Frontal cortex (tissue), 4 donors: ENCODE data around the gene ENGASE. TPM values are rescaled to one million over a fixed set of nuclear protein-coding genes. Genes with fewer than 3 reads are reported as not detected.

Experiments
- DNase-seq, 2 donors: peaks; one replicate each; pipeline ENCODE4 v3.0.0; 2012; ENCODE audit warnings: low spot score in 2 of 2
- FAIRE-seq: peaks from 2 replicates; lab custom pipeline; 2012; peaks lifted over from hg19 to GRCh38; lab: Jason Lieb, UNC
- total RNA-seq: library from RNA; depleted of rRNA; stranded (reverse); fragments of >200 nt; gene quantifications from one replicate; pipeline ENCODE4 v1.2.3, GENCODE V29; 2014
- donor health status: control.
- donor health status: control.
- donor health status: control.

The ENGASE gene
- total RNA-seq, 1 donor from 2014 or later, result 11.0 TPM

- DNase-seq (no peak), FAIRE-seq (no peak)
These were observed 31.3 kb downstream of the ENGASE start for GRCh38 chr17:79105937-79106336.

DNA sequence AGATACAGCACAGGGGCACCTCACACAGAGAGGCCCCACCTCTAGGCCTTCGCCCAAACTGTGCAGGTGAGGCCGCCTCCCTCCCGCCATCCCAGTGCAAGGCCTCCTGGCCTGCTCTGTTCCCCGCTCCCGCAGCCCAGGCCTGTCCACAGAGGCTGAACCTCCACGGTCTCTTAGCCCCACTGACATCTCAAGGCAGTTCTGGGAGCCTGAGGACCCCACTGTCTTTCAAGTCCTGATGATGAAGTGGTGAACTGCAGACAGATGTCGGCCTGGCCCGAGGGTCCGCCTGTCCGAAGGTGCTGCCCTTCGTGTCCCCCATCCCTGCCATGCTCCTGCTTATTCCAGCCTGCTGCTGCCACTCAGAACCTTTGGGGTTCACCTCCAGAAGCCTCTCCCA is 32.3 kb downstream of the ENGASE start:
- DNase-seq (no peak), FAIRE-seq (no peak)

- FAIRE-seq (no peak), DNase-seq (no peak)
These were observed 33.0 kb downstream of the ENGASE start for GRCh38 chr17:79107499-79108231.

- no peak for DNase-seq
- no peak for FAIRE-seq
These were observed 33.7 kb downstream of the ENGASE start for GRCh38 chr17:79108232-79108850.

GRCh38 chr17:79108870-79109269 is 34.2 kb downstream of the ENGASE start:
- no peak for DNase-seq
- FAIRE-seq, result no peak

GRCh38 chr17:79109584-79109983 is 35.0 kb downstream of the ENGASE start:
- no peak for DNase-seq
- no peak for FAIRE-seq

GRCh38 chr17:79111097-79111496 is 36.5 kb downstream of the ENGASE start:
- no peak for FAIRE-seq
- no peak for DNase-seq

DNA sequence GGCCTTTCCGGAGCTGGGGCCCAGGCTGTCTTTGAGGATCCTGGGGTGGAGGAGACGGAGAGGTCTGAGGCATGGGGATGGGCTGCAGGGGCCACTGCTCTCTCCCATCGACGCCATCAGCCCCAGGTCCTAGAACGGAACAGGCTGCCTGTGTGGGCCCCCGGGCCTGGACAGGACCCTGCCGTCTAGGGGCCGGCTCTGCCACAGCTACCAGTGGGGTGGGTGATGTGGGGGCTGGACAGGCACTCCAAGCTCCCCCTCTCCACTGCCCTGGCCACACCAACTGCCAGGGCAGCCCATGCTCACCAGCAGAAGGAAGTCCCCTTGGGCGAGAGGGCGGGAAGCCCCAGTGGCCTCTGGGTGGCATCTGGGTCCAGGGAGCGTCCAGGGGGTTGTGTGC is 37.8 kb downstream of the ENGASE start:
- no peak for FAIRE-seq
- no peak for DNase-seq

GRCh38 chr17:79113699-79114457 is 39.3 kb downstream of the ENGASE start:
- FAIRE-seq, result no peak

GRCh38 chr17:79114458-79115301 is 40.1 kb downstream of the ENGASE start:
- DNase-seq (peak in 1 of 2 donors; percentile 68), FAIRE-seq (no peak)

More at GRCh38 chr17:79113699-79114457, 39.3 kb downstream of the ENGASE start:
- DNase-seq, result no peak

DNA sequence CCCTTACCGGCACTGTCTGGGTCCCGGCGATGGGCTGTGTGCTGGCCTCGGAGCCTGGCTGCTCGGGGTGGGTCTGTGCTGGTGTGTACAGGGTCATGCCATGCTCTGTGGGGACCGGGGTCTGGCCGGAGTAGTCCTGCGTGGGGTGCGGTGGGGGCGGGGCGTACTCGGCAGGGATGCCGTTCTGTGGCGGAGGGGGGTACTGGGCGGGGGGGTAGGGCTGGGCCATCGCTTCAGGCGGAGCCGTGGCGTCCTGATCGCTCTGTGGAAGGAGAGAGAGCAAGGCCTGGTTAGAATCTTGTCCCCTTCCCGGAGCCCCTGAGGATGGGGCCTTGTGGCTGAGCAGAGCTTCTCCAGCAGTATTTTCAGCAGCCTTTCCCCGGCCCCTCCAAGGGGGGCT is 40.9 kb downstream of the ENGASE start:
- no peak for DNase-seq
- FAIRE-seq, result no peak

DNA sequence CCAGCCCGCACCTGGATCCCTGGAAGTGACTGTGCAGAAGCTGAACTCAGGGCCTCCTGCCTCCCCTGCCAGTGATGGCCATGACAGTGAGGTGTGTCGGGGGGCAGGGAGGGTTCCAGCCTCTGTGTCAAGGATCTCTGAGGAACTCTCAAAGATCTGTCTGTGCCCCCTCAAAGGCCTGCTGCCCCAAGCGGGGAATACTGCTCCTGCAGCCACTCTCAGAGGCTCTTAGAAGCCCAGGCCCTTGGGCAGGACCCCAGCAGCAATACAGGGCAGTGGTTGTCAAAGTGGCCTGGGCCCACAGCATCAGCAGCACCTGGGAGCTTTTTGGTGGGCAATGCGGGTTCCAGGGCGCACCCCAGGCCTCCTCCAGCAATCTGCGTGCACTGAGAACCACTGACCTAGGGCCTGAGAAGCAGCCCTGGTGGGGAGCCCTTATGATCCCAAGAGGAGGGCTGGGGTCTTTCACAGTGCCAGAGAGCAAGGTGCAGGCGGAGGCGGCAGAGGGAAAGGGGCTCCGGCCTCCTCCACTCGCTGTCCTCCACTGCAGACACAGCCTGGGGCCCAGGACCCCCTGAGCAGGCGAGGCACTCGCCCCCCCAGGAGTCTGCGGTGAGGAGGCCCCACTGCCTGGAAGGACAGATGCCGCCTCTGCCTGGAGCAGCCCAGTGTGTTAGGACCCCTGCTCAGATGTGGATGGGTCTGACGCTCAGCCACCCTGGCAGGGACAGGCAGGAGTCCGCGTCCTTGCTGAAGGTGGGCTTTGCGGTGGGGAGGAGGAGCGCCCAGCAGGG is 42.1 kb downstream of the ENGASE start:
- no peak for FAIRE-seq
- no peak for DNase-seq

DNA sequence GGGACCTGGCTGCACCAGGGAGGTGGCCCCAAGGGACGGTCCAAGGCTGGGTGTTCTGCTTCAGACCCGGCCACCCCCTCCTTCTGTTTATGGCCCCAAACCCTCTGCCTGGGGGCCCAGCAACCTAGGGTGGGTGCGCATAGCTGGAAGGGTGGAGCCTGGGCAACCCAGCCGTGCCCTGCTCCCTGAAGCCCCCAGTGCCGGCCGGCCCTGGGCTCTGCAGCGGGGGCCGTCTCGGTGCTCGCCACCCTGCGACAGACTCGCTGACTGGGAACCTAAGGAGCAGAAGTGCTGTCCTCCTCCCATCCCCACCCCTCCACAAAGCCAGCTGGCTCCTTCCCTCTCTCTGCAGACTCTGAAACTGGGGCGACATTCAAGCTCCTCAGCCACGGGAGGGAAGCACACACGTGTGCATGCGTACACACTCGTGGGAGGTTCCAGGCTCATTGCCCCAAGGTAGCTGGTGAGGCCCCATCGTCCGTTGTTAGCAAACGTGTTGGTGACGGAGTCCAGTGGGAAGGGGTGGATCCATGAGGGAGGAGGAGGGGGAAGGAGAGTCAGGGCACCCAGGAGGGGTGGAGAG is 43.4 kb downstream of the ENGASE start:
- DNase-seq (peak in 1 of 2 donors; percentile 57), FAIRE-seq (no peak)

GRCh38 chr17:79118924-79119323 is 44.3 kb downstream of the ENGASE start:
- DNase-seq (no peak), FAIRE-seq (no peak)

DNA sequence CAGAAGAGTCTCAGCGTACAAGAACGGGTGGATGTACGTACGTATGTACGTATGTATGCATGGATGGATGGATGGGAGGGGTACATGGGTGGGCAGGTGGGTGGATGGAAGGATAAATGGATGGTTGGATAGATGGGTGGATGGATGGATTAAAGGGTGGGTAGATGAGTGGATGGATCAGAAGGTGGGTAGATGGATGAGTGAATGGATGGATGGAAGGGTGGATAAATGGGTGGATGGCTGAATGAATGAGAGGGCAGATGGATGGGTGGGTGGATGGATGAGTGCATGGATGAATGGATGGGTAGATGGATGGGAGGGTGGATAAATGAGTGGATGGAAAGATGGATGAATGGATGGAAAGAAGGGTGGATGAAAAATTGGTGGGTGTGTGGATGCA is 45.6 kb downstream of the ENGASE start:
- no peak for FAIRE-seq
- no peak for DNase-seq

DNA sequence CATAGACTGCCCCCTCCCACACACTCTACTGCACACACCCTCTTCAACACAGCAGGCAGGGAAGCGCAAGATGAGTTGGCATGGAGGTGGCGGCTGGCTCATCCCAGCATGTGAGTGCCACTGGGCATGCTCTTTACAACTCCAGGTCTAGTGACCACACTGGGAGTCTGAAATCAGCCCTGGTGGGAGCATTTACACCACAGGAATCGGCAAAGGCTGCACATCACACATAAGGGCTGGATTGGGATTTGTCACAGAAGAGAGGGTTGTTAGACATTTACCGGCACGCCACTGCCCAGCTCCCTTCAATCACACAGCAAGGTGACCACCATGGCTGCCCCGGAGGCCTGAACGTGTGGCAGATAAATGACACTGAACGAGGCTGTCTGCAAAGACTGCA is 49.4 kb downstream of the ENGASE start:
- no peak for FAIRE-seq
- no peak for DNase-seq

GRCh38 chr17:79124513-79125209 is 50.0 kb downstream of the ENGASE start:
- FAIRE-seq, result no peak
- DNase-seq, result no peak

- DNase-seq, result peak; percentile 58 to 65
These were observed 50.9 kb downstream of the ENGASE start for GRCh38 chr17:79125503-79125902.

More at GRCh38 chr17:79125503-79125902, 50.9 kb downstream of the ENGASE start:
- FAIRE-seq, result no peak
